Left hindlimb (tissue), 1 donor: ENCODE measurements around the gene ARHGAP8.
"Not testable (repeated sequence)": the region's sequence is repeated elsewhere in the genome, so short reads cannot be mapped to it uniquely, and the experiment has no call there.

Experiments
- DNase-seq: peaks from one replicate; pipeline ENCODE4 v3.0.0-alpha.2; 2018

The ARHGAP8 gene

GRCh38 chr22:44891791-44892190 is 139.4 kb downstream of the ARHGAP8 start:
- no peak for DNase-seq

GRCh38 chr22:44892243-44892642 is 139.9 kb downstream of the ARHGAP8 start:
- no peak for DNase-seq

GRCh38 chr22:44892803-44893730 is 140.7 kb downstream of the ARHGAP8 start:
- no peak for DNase-seq

- DNase-seq, result no peak
These were observed 141.3 kb downstream of the ARHGAP8 start for GRCh38 chr22:44893731-44894080.

GRCh38 chr22:44894321-44894720 is 141.9 kb downstream of the ARHGAP8 start:
- no peak for DNase-seq

- DNase-seq, result no peak
These were observed 142.4 kb downstream of the ARHGAP8 start for GRCh38 chr22:44894782-44895181.

GRCh38 chr22:44895296-44896055 is 143.1 kb downstream of the ARHGAP8 start:
- DNase-seq, result no peak

GRCh38 chr22:44898236-44898635 is 145.9 kb downstream of the ARHGAP8 start:
- DNase-seq, result no peak

GRCh38 chr22:44901301-44901700 is 148.9 kb downstream of the ARHGAP8 start:
- no peak for DNase-seq

- not testable (repeated sequence) for DNase-seq
These were observed 150.8 kb downstream of the ARHGAP8 start for GRCh38 chr22:44903164-44903563.

GRCh38 chr22:44904492-44905152 is 152.2 kb downstream of the ARHGAP8 start:
- DNase-seq, result not testable (repeated sequence)

- no peak for DNase-seq
These were observed 154.0 kb downstream of the ARHGAP8 start for GRCh38 chr22:44906248-44906936.

GRCh38 chr22:44906999-44907644 is 154.7 kb downstream of the ARHGAP8 start:
- DNase-seq, result no peak

GRCh38 chr22:44907765-44908737 is 155.7 kb downstream of the ARHGAP8 start:
- DNase-seq, result no peak

- DNase-seq, result no peak
These were observed 156.9 kb downstream of the ARHGAP8 start for GRCh38 chr22:44909241-44909640.
